ENCODE measurements around the gene TRPC4AP. TPM values are rescaled to one million over a fixed set of nuclear protein-coding genes. Genes with fewer than 3 reads are reported as not detected.
"Not testable (repeated sequence)": the region's sequence is repeated elsewhere in the genome, so short reads cannot be mapped to it uniquely, and the experiment has no call there.

Gene TRPC4AP, protein sequence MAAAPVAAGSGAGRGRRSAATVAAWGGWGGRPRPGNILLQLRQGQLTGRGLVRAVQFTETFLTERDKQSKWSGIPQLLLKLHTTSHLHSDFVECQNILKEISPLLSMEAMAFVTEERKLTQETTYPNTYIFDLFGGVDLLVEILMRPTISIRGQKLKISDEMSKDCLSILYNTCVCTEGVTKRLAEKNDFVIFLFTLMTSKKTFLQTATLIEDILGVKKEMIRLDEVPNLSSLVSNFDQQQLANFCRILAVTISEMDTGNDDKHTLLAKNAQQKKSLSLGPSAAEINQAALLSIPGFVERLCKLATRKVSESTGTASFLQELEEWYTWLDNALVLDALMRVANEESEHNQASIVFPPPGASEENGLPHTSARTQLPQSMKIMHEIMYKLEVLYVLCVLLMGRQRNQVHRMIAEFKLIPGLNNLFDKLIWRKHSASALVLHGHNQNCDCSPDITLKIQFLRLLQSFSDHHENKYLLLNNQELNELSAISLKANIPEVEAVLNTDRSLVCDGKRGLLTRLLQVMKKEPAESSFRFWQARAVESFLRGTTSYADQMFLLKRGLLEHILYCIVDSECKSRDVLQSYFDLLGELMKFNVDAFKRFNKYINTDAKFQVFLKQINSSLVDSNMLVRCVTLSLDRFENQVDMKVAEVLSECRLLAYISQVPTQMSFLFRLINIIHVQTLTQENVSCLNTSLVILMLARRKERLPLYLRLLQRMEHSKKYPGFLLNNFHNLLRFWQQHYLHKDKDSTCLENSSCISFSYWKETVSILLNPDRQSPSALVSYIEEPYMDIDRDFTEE
- polyA plus RNA-seq (ENCODE audit: insufficient read length in 12 of 12): 10 to 100 TPM in 11 of 12 donors, not detected in 1; 31.0 to 62.0 (median 56.2) TPM
- long read RNA-seq, donor 1, partial matches to known transcripts: 0 of 5 reads
- long read RNA-seq, donor 1, other reads (novel, unspliced or antisense): 0 of 5 reads
- long read RNA-seq, donor 2, transcript TRPC4AP-201 (19 exons, 3,226 nt): minor isoform, 7 of 17 reads
- long read RNA-seq, donor 2, transcript TRPC4AP-202 (19 exons, 3,138 nt): major isoform, 10 of 17 reads
- long read RNA-seq, donor 2, partial matches to known transcripts: 0 of 17 reads
- long read RNA-seq, donor 2, other reads (novel, unspliced or antisense): 0 of 17 reads
- long read RNA-seq, donor 3, partial matches to known transcripts: 0 of 6 reads
- long read RNA-seq, donor 3, other reads (novel, unspliced or antisense): 0 of 6 reads
- long read RNA-seq, donor 4, transcript TRPC4AP-201 (19 exons, 3,226 nt): major isoform, 6 of 9 reads
- long read RNA-seq, donor 4, partial matches to known transcripts: 0 of 9 reads
- long read RNA-seq, donor 4, other reads (novel, unspliced or antisense): 0 of 9 reads
- long read RNA-seq, donor 5, transcript TRPC4AP-201 (19 exons, 3,226 nt): major isoform, 15 of 22 reads
- long read RNA-seq, donor 5, transcript TRPC4AP-202 (19 exons, 3,138 nt): minor isoform, 7 of 22 reads
- long read RNA-seq, donor 5, partial matches to known transcripts: 0 of 22 reads
- long read RNA-seq, donor 5, other reads (novel, unspliced or antisense): 0 of 22 reads
- long read RNA-seq, donor 6, transcript TRPC4AP-201 (19 exons, 3,226 nt): major isoform, 10 of 10 reads
- long read RNA-seq, donor 6, partial matches to known transcripts: 0 of 10 reads
- long read RNA-seq, donor 6, other reads (novel, unspliced or antisense): 0 of 10 reads
- long read RNA-seq, donor 7, partial matches to known transcripts: 6 of 10 reads
- long read RNA-seq, donor 7, other reads (novel, unspliced or antisense): 0 of 10 reads
- long read RNA-seq, donor 8, transcript TRPC4AP-202 (19 exons, 3,138 nt): major isoform, 17 of 24 reads
- long read RNA-seq, donor 8, transcript TRPC4AP-201 (19 exons, 3,226 nt): minor isoform, 7 of 24 reads
- long read RNA-seq, donor 8, partial matches to known transcripts: 0 of 24 reads
- long read RNA-seq, donor 8, other reads (novel, unspliced or antisense): 0 of 24 reads
- long read RNA-seq, donor 9, transcript TRPC4AP-201 (19 exons, 3,226 nt): major isoform, 5 of 24 reads
- long read RNA-seq, donor 9, partial matches to known transcripts: 17 of 24 reads
- long read RNA-seq, donor 9, other reads (novel, unspliced or antisense): 0 of 24 reads
- long read RNA-seq, donor 10, transcript TRPC4AP-202 (19 exons, 3,138 nt): major isoform, 11 of 21 reads
- long read RNA-seq, donor 10, transcript TRPC4AP-201 (19 exons, 3,226 nt): minor isoform, 10 of 21 reads
- long read RNA-seq, donor 10, partial matches to known transcripts: 0 of 21 reads
- long read RNA-seq, donor 10, other reads (novel, unspliced or antisense): 0 of 21 reads
- long read RNA-seq, donor 11, transcript TRPC4AP-201 (19 exons, 3,226 nt): major isoform, 10 of 14 reads
- long read RNA-seq, donor 11, partial matches to known transcripts: 0 of 14 reads
- long read RNA-seq, donor 11, other reads (novel, unspliced or antisense): 0 of 14 reads

DNA sequence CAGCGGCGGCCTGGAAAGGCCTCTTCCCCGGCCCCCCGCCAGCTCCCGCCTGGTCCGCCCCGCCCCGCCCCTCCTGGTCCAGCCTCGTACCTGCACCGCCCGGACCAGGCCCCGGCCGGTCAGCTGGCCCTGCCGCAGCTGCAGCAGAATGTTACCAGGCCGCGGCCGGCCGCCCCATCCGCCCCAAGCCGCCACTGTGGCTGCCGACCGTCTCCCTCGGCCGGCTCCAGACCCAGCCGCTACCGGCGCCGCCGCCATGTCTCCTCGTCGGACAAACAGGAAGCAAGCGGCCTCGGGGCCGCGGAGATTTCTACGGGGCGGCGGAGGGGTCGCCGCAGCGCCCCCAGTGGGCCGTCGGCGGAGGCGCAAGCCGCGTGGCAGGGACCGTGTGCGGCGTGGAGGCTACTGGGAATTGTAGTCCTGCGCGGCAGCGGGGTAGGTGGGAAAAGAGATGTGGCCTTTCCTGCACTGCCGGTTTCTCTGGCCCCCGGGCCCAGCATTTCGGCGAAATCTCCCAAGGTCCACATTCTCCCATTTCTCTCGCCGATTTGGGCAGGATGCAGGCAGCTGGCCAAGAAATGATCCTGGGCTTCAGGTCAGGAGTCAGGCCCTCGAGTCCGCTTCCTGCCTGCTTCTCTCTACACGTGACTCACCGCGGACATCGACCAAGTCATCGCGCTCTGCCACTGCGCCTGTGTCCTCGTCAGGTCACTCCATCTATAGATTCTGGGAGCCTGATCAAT, at the start of gene TRPC4AP:
TSS of gene TRPC4AP (minus strand) at position 284 of the 743 bp plus-strand sequence. CDS start at position 258, 26 bp downstream.
- DNase-seq: peak; percentile 93

DNA sequence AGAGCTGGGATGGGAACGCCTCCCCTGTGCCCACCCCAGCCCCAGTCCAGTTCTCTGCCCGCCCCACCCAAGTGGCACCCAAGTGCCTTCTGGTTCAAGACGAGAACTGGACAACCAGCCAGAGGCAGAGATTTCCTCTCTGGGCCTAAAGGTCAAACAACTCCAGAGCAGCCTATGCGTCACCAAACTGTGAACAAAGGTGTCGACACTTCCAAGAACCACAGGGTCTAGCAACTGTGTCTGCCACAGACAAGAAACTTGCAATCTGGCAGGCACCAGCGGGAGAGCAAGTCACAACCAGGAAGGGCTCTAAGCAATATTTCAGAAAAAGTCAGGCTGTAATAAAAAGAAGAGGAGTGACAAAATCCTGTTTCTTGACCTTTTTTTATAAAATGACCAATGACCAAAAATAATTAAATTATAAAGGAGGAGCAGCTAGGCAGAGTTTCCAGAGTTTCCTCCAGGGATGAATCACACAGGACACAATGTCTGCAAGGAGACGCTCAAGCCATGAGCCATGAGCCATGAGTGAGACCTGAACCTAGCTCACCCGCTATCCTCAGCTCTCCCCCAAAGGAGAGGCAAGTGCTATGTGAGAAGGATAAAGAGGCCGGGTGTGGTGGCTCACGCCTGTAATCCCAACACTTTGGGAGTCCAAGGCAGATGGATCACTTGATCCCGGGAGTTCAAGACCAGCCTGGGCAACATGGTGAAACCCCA, 43.4 kb upstream of the TRPC4AP start:
- no peak for DNase-seq

DNA sequence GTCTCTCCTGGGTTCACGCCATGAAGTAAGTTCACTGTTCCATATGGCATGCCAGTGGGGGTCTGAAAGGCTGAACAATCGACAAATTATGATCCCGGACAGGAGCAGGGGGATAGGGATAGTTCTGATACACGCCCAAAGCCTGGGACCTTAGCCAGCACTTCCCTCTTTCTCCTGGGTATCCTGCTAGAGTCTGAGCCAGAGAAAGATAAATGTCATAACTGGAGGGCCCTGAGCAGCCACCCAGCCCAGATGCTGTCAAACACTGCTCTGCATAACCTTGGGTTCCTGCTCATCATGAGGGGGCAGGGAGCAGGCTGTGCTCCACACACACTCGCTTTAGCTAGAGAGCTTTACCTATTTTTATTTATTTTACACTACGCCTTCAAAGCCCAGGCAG, 42.3 kb upstream of the TRPC4AP start:
- DNase-seq: no peak

DNA sequence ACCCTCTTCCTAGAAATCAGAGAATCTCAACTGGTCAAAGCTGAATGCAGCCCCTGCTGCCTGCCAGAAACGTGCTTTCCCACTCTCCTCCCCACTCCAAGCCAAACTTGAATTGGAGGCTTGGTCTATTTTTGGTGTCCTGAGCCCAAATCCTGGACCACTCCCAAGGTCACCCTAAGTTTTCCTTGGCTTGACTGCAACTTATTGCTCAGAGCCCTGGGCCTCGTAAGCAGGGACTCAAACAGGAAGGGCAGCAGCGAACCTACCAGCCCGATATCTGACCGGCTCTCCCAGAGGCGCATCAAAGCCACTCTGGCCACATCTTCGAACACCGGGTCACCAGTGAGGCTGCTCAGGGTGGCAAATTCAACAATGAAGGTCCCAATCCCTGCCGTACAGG, 41.9 kb upstream of the TRPC4AP start:
- DNase-seq: no peak

DNA sequence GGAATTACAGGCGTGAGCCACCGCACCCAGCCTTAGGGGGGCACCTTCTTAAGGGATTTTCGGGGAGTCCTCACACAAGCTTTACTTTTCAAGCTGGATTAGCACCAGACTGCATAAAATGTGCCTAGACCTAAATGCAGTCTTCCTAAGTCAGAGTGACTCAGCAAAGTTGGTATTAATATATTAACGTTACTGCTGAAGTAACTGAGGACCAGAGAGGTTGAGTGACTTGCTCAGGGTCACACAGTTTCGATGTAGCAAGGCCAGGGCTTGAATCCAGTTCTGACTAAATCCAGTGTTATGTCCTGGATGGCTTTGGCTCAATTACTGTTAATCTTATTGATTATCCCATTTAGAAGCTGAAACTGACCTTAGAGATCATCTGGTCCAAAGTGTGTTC, 41.1 kb upstream of the TRPC4AP start:
- no peak for DNase-seq

DNA sequence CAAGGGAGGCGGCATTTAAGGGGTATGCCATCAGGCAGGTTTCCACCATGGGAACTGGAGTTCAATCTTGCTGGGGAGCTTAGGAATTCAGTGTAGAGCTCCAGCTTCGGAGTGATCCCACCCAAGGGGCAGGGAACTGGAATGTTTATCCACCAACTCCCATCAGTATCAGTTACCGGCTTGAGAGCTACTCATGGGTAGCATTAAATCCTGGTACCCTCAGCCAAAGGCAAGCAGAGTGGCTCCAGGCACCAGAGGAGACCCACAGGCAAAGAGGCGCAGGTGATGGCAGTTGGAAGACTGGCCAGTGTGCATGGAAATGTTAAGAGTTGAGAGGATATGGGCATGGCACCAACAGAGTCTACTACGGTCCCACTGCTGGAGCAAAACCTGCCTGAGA, 40.4 kb upstream of the TRPC4AP start:
- DNase-seq: no peak

DNA sequence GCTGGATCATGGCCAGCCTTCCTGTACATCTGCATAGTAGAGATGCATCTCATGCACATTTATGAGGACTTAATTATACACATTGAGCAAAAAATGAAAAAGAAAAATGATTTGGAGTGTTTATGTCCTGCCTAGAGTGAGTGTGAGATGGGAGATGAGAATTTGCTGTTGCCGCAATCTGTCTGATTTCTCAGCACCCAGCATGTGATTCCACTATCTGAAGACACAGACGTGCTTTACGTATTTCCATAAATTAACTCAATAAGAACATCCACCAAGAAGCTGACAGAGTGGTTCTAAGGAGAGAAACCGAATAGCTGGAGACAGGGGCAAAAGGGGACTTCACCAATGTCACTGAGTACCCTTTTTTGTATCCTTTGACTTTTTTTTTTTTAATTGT, 39.3 kb upstream of the TRPC4AP start:
- DNase-seq: no peak

DNA sequence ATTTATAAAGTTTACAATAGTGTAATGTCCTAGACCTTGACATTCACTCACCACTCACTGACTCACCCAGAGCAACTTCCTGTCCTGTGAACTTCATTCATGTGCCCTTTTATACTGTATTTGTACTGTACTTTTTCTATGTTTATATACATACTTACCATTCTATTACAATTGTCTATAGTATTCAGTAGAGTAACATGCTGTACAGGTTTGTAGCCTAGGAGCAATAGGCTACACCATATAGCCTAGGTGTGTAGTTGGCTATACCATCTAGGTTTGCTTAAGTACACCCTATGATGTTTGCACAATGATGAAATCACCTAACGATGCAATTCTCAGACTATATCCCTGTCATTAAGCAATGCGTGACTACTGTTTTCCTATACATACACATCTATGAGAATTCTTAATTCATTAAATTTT, 37.1 kb upstream of the TRPC4AP start:
- DNase-seq: no peak

DNA sequence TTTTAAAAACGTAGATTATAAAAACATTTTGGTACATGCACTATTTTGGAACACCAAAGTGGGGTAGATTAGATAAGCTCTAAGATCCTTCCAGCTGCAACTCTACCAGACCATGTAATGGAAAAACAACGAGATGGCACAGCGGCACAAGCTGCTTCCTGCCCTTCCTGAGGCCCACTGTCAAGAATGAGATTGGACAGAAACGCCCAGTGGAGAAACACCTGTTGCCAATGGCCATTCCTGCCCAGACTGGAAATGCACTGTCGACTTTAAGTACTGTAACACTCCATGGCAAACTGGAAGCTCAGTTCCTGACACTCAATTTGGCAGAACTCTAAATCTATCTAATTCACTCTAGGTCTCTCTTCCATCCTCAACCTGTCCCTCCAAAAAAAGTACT, 33.1 kb upstream of the TRPC4AP start:
- DNase-seq: no peak

DNA sequence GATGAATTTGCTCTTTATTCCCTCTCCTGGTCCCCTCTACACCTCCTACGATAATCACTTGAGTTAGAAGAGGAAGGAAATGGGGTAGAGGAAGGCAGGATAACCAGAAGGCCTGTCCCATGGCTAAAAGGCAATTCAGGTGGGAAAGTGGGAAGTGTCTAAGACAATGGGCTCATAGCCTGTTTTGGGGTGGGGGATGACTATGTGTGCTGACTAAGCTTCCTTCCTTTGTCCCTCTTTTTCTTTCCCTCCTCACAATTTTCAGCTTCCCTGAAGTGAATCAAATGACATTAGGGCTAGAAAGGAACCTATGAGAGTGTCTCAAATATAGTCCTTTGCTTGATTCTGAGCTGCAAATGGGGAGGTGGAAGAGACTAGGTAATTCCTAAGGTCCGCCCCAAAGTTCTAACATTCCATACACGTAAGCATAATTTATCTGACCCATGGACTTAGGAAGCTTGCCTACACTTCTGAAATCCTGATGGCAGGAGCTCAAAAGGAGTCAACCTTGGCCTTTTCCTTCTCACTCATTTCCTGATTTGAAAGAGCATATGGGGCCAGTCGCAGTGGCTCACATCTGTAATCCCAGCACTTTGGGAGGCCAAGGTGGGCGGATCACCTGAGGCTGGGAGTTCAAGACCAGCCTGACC, 30.3 kb upstream of the TRPC4AP start:
- DNase-seq: no peak

DNA sequence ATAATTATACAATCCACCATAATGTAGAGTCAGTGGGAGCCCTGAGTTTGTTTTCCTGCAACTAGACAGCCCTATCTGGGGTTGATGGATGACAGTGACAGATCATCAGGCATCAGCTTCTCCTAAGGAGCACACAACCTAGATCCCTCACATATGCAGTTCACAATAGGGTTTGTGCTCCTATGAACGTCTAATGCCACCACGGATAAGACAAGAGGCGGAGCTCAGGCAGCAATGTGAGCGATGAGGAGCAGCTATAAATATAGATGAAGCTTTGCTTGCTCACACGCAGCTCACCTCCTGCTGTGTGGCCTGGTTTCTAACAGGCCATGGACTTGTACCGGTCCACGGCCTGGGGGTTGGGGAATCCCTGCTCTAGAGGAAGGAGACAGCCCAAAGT, 28.6 kb upstream of the TRPC4AP start:
- DNase-seq: no peak

DNA sequence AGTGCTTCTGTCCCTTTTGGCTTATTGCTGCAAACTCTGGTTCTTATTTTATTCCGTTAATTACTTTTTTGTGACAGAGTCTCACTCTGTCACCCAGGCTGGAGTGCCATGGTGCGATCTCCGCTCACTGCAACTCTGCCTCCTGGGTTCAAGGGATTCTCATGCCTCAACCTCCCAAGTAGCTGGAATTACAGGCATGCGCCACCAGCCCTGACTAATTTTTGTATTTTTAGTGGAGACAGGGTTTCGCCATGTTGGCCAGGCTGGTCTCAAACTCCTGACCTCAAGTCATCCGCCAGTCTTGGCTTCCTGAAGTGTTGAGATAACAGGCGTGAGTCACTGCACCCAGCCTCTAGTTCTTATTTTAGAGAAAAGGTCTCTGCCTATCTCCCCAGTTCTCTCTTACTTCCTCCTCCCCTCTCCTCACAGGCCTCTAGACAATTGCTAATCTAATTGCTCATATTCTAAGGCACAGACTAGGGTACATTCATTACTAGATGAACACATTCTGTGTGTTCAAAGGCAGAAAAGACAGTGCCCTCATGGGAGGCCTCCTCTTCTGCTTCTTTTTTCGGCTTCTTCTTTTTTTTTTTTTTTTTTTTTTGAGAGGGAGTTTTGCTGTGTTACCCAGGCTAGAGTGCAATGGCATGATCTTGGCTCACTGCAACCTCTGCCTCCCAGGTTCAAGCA, 27.6 kb upstream of the TRPC4AP start:
- no peak for DNase-seq

DNA sequence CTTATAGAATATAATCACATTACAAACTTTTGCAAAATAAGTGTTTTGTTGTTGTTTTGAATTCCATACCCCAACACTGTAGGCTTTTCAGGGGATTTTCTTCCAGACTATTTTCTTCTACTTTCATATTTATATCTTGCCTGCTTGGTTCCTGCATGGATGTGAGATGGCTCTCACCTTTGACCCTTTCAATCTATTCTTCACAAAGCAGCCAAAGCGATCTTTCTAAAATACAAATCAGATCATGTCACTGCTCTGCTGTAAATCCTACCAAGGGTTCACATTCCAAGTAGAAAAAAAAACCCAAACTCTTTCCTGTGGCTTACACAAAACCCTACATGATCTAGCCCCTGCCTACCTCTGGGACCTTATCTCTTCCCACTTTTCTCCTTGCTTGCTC, 25.0 kb upstream of the TRPC4AP start:
- no peak for DNase-seq

DNA sequence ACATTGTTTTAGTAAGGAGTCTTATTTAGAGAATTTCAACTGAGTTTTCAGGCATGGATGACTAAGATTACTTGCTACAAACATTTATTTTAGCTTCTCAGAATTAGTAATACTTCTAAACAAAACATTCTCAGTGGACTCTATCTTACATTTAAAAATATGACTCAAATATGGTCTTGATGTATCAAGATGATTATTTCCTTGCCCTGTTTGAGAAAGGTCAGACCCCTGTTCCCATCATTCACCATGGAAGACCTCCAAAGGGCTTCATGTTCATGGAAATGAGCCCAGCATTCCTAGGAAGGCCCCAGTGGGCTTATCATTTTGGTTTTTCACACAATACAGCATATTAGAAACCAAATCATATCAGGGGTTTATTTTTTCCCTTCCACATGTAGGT, 24.6 kb upstream of the TRPC4AP start:
- DNase-seq: peak; percentile 14

DNA sequence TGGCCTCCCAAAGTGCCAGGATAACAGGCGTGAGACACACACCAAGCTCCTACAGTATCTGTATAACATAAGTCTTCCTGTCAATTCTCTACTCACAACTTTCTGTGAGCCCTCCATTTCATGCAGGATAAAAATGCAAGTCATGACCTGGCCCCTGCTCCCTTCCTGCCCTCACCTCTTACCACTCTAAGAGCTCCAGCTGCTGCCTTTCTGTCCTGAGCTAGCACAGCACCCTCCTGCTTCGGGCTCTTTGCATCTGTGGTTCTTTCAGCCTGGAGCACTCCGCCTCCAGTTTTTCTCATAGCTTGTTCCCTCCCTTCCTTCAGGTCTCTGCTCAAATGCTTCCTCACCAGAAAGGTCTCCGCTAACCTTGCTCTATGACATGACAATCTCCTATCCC, 23.7 kb upstream of the TRPC4AP start:
- DNase-seq: no peak

DNA sequence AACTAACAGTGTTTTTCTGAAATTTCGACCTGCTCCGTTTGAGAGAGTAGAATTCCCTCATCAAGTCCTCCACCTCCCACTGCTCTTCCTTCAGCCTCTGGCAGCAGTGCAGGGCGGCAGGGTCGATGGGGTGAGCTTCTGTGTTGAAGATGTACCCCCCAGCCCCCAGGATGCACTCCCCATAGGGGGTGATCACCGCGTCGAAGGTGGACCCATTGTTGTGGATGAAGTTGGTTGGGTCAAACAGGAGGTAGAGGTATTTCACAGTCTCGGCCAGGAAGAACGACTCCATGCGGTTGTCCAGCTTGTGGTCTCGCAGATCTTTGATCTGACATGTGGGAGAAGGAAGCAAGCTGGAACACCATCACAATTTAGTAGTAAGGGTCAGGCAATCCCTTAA, 23.0 kb upstream of the TRPC4AP start:
- no peak for DNase-seq

DNA sequence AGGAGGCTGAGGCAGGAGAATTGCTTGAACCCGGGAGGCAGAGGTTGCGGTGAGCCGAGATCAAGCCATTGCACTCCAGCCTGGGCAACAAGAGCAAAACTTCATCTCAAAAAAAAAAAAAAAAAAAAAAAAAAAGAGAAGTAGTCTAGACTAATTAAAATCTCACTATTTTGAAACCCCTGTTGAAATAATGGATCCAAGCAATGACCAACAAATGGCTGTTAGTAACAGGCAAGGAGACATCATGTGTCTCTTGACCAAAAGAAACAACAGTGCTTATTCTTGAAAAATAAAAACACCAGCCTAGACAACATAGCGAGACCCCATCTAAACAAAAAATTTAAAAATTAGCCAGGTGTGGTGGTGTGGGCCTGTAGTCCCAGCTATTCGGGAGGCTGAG, 19.7 kb upstream of the TRPC4AP start:
- not testable (repeated sequence) for DNase-seq

Measured in muscle of arm (tissue), 14 donors.